ENCODE results near the gene KPNA2. TPM values are rescaled to one million over a fixed set of nuclear protein-coding genes. Genes with fewer than 3 reads are reported as not detected.

Gene KPNA2
- total and polyA plus RNA-seq, 2 of the 8 experiments (the other 6 are each of a cell fraction or from before 2014, with no cell fraction given) = 413 to 612 TPM

DNA sequence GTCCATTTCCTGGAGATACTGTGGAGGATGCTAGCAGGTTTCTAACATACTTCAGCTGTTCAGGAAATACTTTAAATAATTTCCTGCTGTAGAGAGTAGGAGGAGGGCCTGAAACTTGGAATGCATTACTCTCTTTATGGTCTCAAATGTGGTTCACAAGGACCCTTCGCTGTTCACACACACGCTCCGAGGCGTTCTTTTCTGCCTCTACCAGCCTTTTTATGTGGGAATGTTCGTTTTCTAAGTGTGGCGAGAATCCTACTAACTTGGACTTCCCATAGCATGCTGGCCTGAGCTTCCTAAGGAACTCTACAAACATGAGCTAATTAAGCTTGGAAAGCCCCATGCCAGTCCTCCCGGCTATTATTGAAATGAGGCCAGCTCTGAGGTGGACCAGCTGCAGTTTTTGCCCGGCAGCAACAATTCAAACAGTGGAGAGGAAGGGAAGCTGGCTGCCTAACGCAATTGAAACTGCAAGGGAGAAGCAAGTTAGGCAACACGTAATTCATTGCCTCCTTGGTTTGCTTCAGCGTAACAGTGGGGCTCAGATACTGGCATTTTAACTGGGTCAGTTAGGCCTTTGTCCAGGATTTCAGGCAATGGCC is 18.9 kb downstream of the KPNA2 start:
- H3K23ac ChIP-seq (ENCODE audit: insufficient read length) = no peak overlapping the region
- H2AFZ ChIP-seq (ENCODE audit: low read length) = no peak overlapping the region
- H2BK20ac ChIP-seq (ENCODE audit: low read length) = no peak overlapping the region
- H3K79me2 ChIP-seq (ENCODE audit: control insufficient read depth in 1 of 2, insufficient read depth in 2 of 2, low read length in 2 of 2) = no peaks in the 10 kb centered on the region
- no peak overlapping the region for H3K4me3 ChIP-seq (ENCODE audit: extremely low read depth in 1 of 4, insufficient read depth in 2 of 4, low read depth in 3 of 4, low read length in 4 of 4)
- H2BK12ac ChIP-seq (ENCODE audit: low read depth, low read length) = no peak overlapping the region
- H3K4me2 ChIP-seq (ENCODE audit: insufficient read depth in 1 of 2, low read depth in 2 of 2, low read length in 2 of 2) = no peak overlapping the region
- WGBS, 2 experiments (ENCODE audit: extremely low coverage in 1 of 2, insufficient coverage in 1 of 2, insufficient read length in 1 of 2, insufficient replicate concordance in 2 of 2, low coverage in 1 of 2, low lambda C conversion rate in 2 of 2, missing lambda C conversion rate in 1 of 2) = 80% methylated on average over 11 of the region's 11 CpGs; no CpG with 5 or more reads in 1 of the 2 experiments
- H3K27ac ChIP-seq (ENCODE audit: low read depth, low read length) = no peak overlapping the region
- ChIA-PET POLR2A (ENCODE audit: partially characterized antibody) (interaction anchor here (0.7 to 7.9 kb wide), 3 partner anchors 8 to 1110 kb away, joined by 3 to 109 read pairs (median 3); partner anchors contain the start of gene KPNA2), CTCF (ENCODE audit: partially characterized antibody) (interaction anchor here (1.1 to 1.4 kb wide), 2 partner anchors 32 to 147 kb away, joined by 3 to 4 read pairs; no protein-coding TSS in a partner anchor)
- no peak overlapping the region for H2BK5ac ChIP-seq (ENCODE audit: low read depth, low read length)
- no peak overlapping the region for H3K4ac ChIP-seq (replicated peaks; ENCODE audit: insufficient read length, low read depth, low read length)
- no peaks in the 10 kb centered on the region for H3K27me3 ChIP-seq (replicated peaks in 1 of 4; ENCODE audit: control insufficient read depth in 3 of 4, extremely low read depth in 1 of 4, insufficient read depth in 3 of 4, low read length in 3 of 4)
- H4K20me1 ChIP-seq (replicated peaks in 1 of 2; ENCODE audit: control insufficient read depth in 1 of 2, insufficient read depth in 2 of 2, low read length in 2 of 2) = no peaks in the 10 kb centered on the region
- no peak overlapping the region for H3K14ac ChIP-seq (ENCODE audit: insufficient read length)
- H3K36me3 ChIP-seq (ENCODE audit: control insufficient read depth in 2 of 4, insufficient read depth in 4 of 4, low read length in 3 of 4) = no peaks in the 10 kb centered on the region
- H2AK5ac ChIP-seq (ENCODE audit: low read depth, low read length) = no peak overlapping the region
- H4K8ac ChIP-seq (ENCODE audit: extremely low read depth, insufficient read depth, low read length) = no peak overlapping the region
- H3K4me1 ChIP-seq (replicated peaks in 1 of 4; ENCODE audit: control insufficient read depth in 3 of 4, insufficient read depth in 4 of 4, low read length in 3 of 4) = no peaks in the 10 kb centered on the region
- H3K56ac ChIP-seq (replicated peaks; ENCODE audit: insufficient read length, low read depth, low read length) = no peak overlapping the region
- H3K23me2 ChIP-seq (ENCODE audit: low read depth, low read length) = 0 out of 2 replicates have a peak, but pooled peaks cover 1% of the 10 kb centered on the region
- H3K18ac ChIP-seq (ENCODE audit: extremely low read depth, low read length) = no peak overlapping the region
- no peaks in the 10 kb centered on the region; a peak in 1 of 4 replicates for H3K9me3 ChIP-seq (ENCODE audit: insufficient read depth in 2 of 2, low read depth in 1 of 2, low read length in 1 of 2)
- FAIRE-seq (no peak), DNase-seq (ENCODE audit: low read depth in 1 of 2, low spot score in 2 of 2) (no peak)
- H4K5ac ChIP-seq (ENCODE audit: insufficient read length, low read depth, low read length) = no peak overlapping the region
- no peak for TF ChIP-seq TCF12 (IDR thresholded peaks at IDR 0.05; ENCODE audit: low read depth, low read length)
- TF ChIP-seq, protein P1, sequence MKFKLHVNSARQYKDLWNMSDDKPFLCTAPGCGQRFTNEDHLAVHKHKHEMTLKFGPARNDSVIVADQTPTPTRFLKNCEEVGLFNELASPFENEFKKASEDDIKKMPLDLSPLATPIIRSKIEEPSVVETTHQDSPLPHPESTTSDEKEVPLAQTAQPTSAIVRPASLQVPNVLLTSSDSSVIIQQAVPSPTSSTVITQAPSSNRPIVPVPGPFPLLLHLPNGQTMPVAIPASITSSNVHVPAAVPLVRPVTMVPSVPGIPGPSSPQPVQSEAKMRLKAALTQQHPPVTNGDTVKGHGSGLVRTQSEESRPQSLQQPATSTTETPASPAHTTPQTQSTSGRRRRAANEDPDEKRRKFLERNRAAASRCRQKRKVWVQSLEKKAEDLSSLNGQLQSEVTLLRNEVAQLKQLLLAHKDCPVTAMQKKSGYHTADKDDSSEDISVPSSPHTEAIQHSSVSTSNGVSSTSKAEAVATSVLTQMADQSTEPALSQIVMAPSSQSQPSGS (IDR thresholded peaks at IDR 0.05; ENCODE audit: low read length) = no peak
- H3K9ac ChIP-seq (replicated peaks in 1 of 4; ENCODE audit: extremely low read depth in 1 of 4, low read depth in 3 of 4, low read length in 3 of 4) = no peak overlapping the region
- no peak overlapping the region for H2BK120ac ChIP-seq (replicated peaks; ENCODE audit: low read depth, low read length)
- H3K79me1 ChIP-seq (ENCODE audit: low read depth, low read length) = no peaks in the 10 kb centered on the region
- H2BK15ac ChIP-seq (ENCODE audit: low read length) = no peak overlapping the region
- no peak overlapping the region for H4K91ac ChIP-seq (replicated peaks; ENCODE audit: insufficient read length, low read length)

Measured in H1 (cell line).